RKO (cell line): ENCODE data around the gene SPECC1.
"Not testable (repeated sequence)": the region's sequence is repeated elsewhere in the genome, so short reads cannot be mapped to it uniquely, and the experiment has no call there.

Experiments
- DNase-seq: peaks from one replicate; pipeline ENCODE4 v3.0.0-alpha.2; 2016; ENCODE audit warnings: low spot score

The SPECC1 gene

GRCh38 chr17:20068445-20068844 lies 59.3 kb downstream of the SPECC1 start:
- no peak for DNase-seq

- DNase-seq = no peak
These were observed 62.9 kb downstream of the SPECC1 start for GRCh38 chr17:20071824-20072691.

- no peak for DNase-seq
These were observed 63.5 kb downstream of the SPECC1 start for GRCh38 chr17:20072692-20072992.

GRCh38 chr17:20073055-20073979 lies 64.2 kb downstream of the SPECC1 start:
- DNase-seq = no peak

GRCh38 chr17:20074001-20074400 lies 64.8 kb downstream of the SPECC1 start:
- no peak for DNase-seq

GRCh38 chr17:20074489-20074888 lies 65.3 kb downstream of the SPECC1 start:
- no peak for DNase-seq

GRCh38 chr17:20076137-20076536 lies 67.0 kb downstream of the SPECC1 start:
- not testable (repeated sequence) for DNase-seq

GRCh38 chr17:20077978-20078685 lies 69.0 kb downstream of the SPECC1 start:
- peak; percentile 42 for DNase-seq

GRCh38 chr17:20080513-20080912 lies 71.4 kb downstream of the SPECC1 start:
- no peak for DNase-seq

GRCh38 chr17:20083156-20083859 lies 74.1 kb downstream of the SPECC1 start:
- DNase-seq = no peak

GRCh38 chr17:20084621-20085282 lies 75.6 kb downstream of the SPECC1 start:
- no peak for DNase-seq

GRCh38 chr17:20085283-20085845 lies 76.2 kb downstream of the SPECC1 start:
- DNase-seq = no peak

GRCh38 chr17:20086416-20087076 lies 77.4 kb downstream of the SPECC1 start:
- DNase-seq = no peak

GRCh38 chr17:20087538-20088250 lies 78.5 kb downstream of the SPECC1 start:
- DNase-seq = no peak

- DNase-seq = no peak
These were observed 80.8 kb downstream of the SPECC1 start for GRCh38 chr17:20089756-20090547.

- no peak for DNase-seq
These were observed 82.2 kb downstream of the SPECC1 start for GRCh38 chr17:20091174-20092029.

- DNase-seq = no peak
These were observed 83.2 kb downstream of the SPECC1 start for GRCh38 chr17:20092261-20092867.
